Hypothalamus (tissue), 51 donors: ENCODE results near the gene MRNIP.
"Not testable (repeated sequence)": the region's sequence is repeated elsewhere in the genome, so short reads cannot be mapped to it uniquely, and the experiment has no call there.

Source experiments
- DNase-seq, 51 donors: peaks; one replicate each; lab custom pipeline; 2025; lab: John Stamatoyannopoulos, UW

Gene MRNIP

DNA sequence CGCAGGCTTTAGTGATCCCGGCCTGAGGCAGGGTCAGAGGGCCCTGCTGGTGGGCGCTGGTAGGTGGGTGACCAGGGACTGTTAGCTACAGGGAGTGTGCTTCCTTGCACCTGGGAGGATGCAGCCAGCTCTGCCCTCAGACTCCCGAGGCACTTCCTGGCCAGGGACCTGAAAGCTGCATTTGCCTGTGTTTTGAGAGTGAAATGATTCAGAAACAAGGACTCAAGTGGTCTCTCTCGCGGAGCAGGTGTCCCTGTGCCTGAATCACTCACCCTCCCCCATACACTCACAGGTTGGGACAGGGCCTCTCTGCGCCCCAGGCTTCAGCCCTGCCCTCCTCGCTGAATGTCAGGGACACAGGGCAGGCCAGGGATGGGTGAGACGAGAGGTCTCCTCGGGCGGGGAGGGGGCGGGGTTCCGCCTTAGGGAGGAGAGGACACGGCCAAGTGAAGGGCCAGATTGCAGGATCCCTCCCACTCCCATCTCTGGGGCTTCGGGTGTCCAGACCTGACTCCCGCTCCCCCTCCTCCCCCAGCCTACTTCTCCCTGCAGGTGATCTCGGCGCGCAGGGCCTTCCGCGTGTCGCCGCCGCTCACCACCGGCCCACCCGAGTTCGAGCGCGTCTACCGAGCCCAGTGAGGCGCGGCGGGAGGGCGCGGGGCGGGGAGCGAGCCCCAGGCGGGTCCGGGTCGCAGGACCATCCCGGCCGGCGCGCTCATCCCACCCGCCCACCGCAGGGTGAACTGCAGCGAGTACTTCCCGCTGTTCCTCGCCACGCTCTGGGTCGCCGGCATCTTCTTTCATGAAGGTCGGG is 63.4 kb downstream of the MRNIP start:
- DNase-seq, result peak in 3 of 51 donors; percentile 21 to 31 (median 26)

- no peak for DNase-seq
These were observed 64.0 kb downstream of the MRNIP start for GRCh38 chr5:179794575-179794974.

GRCh38 chr5:179794171-179794570 is 64.4 kb downstream of the MRNIP start:
- DNase-seq, result no peak

- DNase-seq, result peak in 29 of 51 donors; percentile 10 to 67 (median 46)
These were observed 65.0 kb downstream of the MRNIP start, which contains the start of gene LTC4S for GRCh38 chr5:179793468-179794139. Gene LTC4S, plus strand, starts transcription at chr5:179793986. Its CDS starts 95 bp downstream, at chr5:179794081.

- DNase-seq, result peak in 4 of 51 donors; percentile 5 to 35 (median 28)
These were observed 65.8 kb downstream of the MRNIP start for GRCh38 chr5:179792612-179793467.

DNA sequence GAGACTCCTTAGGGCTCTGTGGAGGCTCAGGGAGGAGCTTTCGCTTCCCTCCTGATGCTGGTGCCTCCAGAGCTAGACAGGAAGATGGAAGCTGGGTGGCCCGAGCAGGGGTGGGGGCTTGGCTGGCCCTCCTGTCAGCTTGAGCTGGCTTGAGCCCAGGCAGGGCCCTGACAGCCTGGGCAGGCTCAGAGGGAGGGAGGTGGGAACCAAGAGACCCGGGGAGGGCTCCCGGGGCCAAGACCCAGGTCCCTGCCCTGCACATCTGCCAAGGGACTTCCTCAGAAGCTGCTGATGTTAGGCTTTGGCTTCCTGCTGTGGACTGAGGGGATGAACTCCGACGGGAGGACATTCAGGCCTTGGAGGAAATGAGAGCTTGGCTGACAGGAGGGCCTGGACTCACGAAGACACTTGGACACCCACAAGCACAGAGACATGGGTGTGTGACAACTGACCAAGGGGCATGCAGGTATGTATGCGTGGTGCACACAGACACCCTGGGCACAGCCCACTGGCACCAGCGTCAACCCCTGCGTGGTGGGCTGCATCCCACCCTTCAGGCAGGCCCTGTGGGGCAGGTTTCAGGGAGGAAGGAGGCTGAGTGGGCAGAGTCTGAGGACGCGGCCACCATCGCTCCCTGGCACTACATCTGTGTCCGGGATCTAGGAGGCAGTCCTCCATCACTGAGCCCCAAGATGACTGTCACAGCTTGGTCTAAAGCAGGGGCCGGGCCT is 66.6 kb downstream of the MRNIP start:
- DNase-seq, result peak in 1 of 51 donors; percentile 10

DNA sequence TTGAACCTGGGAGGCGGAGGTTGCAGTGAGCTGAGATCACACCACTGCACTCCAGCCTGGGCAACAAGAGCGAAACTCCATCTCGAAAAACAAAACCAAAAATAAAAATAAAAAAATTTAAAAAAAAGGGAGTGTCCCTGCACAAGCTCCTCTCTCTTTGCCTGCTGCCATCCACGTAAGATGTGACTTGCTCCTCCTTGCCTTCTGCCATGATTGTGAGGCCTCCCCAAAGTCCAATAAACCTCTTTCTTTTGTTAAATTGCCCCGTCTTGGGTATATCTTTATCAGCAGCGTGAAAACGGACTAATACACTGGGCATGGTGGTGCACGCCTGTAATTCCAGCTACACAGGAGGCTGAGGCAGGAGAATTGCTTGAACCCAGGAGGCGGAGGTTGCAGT is 69.3 kb downstream of the MRNIP start:
- DNase-seq, result not testable (repeated sequence)

DNA sequence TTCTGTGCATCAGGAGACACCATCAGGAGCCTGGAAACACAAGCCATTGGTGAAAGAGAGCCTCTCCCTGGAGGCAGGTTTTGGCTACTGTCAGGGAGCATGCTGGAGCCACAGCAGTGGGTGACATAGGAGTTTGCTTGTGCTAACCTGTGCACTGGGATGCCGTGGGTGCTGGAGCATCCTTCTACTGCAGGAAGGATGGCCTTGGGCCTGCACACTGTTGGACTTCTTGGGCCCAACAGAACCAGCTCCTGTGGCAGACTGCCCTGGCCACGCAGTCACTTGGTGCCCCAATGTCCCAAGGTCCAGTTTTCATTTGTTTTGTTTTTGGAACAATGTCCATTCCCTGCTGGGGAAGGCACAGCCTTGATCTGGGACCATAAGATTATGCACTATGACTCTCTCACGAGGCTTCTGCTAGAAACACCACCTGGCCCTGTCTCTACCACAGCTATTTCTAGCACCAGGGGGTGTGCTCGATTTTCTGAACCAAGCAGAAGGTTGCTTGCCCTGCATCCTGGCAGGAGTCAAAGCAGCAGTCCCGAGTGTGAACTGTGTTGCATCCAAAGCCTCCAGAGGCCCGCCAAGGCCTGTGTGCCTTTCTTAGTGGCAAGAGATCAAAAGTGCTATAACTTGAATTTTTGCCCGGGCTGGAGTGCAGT is 70.3 kb downstream of the MRNIP start:
- DNase-seq, result no peak
